HepG2 (cell line): Measurements from ENCODE around the gene WDR31. TPM values are rescaled to one million over a fixed set of nuclear protein-coding genes. Genes with fewer than 3 reads are reported as not detected.

Source experiments
- GTF3A ChIP-seq: sonication (generic); formaldehyde crosslinking; conservative IDR thresholded peaks from 2 replicates; pipeline ENCODE4 v1.4.0; 2020; ENCODE audit warnings: mild to moderate bottlenecking, missing genetic modification reagents
- HNRNPLL ChIP-seq: fragments of 200-400 bp; formaldehyde crosslinking; IDR thresholded peaks from 2 replicates; pipeline ENCODE4 v1.6.1; 2017; ENCODE audit warnings: mild to moderate bottlenecking, low read depth, low read length; ENCODE audit not compliant: poor library complexity, severe bottlenecking
- KLF16 ChIP-seq, 2 experiments: sonication (generic) in 1 of 2; formaldehyde crosslinking in 1 of 2; IDR thresholded peaks; 2 replicates each; pipeline versions ENCODE4 v1.6.1 to v1.8.0; 2016 to 2023; ENCODE audit warnings: missing genetic modification reagents in 2 of 2, missing compliant biosample characterization in 1 of 2
- SRY ChIP-seq: sonication (generic); formaldehyde crosslinking; IDR thresholded peaks from 2 replicates; pipeline ENCODE4 v1.8.0; 2022; ENCODE audit warnings: mild to moderate bottlenecking, missing genetic modification reagents
- TBX2 ChIP-seq: sonication (generic); formaldehyde crosslinking; IDR thresholded peaks from 2 replicates; pipeline ENCODE4 v1.5.0; 2020; ENCODE audit warnings: missing genetic modification reagents, mild to moderate bottlenecking, borderline replicate concordance
- ZBTB49 ChIP-seq: sonication (generic); formaldehyde crosslinking; IDR thresholded peaks from 2 replicates; pipeline ENCODE4 v1.4.0; 2020; ENCODE audit warnings: missing genetic modification reagents, borderline replicate concordance
- ZNF263 ChIP-seq: sonication (generic); formaldehyde crosslinking; IDR thresholded peaks from 2 replicates; pipeline ENCODE4 v1.4.0; 2020; ENCODE audit warnings: missing genetic modification reagents
- ZNF282 ChIP-seq: fragments of 450-650 bp; IDR thresholded peaks from 2 replicates; pipeline ENCODE4 v1.6.1; 2018; ENCODE audit not compliant: partially characterized antibody
- ZNF646 ChIP-seq: sonication (generic); formaldehyde crosslinking; IDR thresholded peaks from 2 replicates; pipeline ENCODE4 v1.9.0; 2021; ENCODE audit warnings: mild to moderate bottlenecking, missing genetic modification reagents
- polyA plus RNA-seq, 8 experiments: library from polyadenylated mRNA; depleted of rRNA in 3 of 8; stranded (reverse) in 7 of 8; unstranded in 1 of 8; fragments of >200 nt; fragmentation: Illumina TruSeq in 4 of 8; extraction: Trizol in 4 of 8; gene quantifications; 2 replicates each; pipeline versions ENCODE4 v1.2.1 to v1.2.3, GENCODE V29; 2011 to 2016; ENCODE audit warnings: low read depth in 4 of 8, missing spikeins in 1 of 8, mixed read lengths in 1 of 8; ENCODE audit not compliant: insufficient read depth in 1 of 8
- total RNA-seq, 5 experiments: library from RNA; depleted of rRNA; stranded (reverse); fragments of >200 nt; fragmentation: Illumina TruSeq; extraction: Trizol; gene quantifications; 2 replicates each; pipeline ENCODE4 v1.2.3, GENCODE V29; 2016; ENCODE audit warnings: low read depth in 1 of 5

The WDR31 gene
- total and polyA plus RNA-seq, 2 of the 13 experiments (the other 11 are each of a cell fraction or from before 2014, with no cell fraction given), result 0.33 to 1.7 TPM

- no peak for TF ChIP-seq ZBTB49 (CRISPR knock-in tag)
- TF ChIP-seq GTF3A (CRISPR knock-in tag), result no peak
- TF ChIP-seq SRY (CRISPR knock-in tag), result no peak
- no peak for TF ChIP-seq HNRNPLL
- no peak for TF ChIP-seq KLF16 (CRISPR knock-in tag; IDR thresholded peaks at IDR 0.05)
- no peak for TF ChIP-seq ZNF646 (CRISPR knock-in tag)
- TF ChIP-seq ZNF263 (CRISPR knock-in tag), result no peak
- TF ChIP-seq ZNF282, result no peak
- no peak for TF ChIP-seq TBX2 (CRISPR knock-in tag)
These were observed 20.3 kb upstream of the WDR31 start (continued) for GRCh38 chr9:113360242-113360842.
